Left ventricle myocardium inferior (tissue), 1 donor: Measurements from ENCODE around the gene EPX. TPM values are rescaled to one million over a fixed set of nuclear protein-coding genes. Genes with fewer than 3 reads are reported as not detected.

Experiments used
- DNase-seq: peaks from one replicate; pipeline ENCODE4 v3.0.0-alpha.2; 2020
- H3K27ac ChIP-seq: fragments of 200-600 bp; replicated peaks from 2 replicates; pipeline ENCODE4 v1.8.0; 2021
- H3K27me3 ChIP-seq: fragments of 200-600 bp; 2 replicates; pipeline ENCODE4 v1.8.0; 2021; ENCODE audit warnings: low read depth
- H3K36me3 ChIP-seq: fragments of 200-600 bp; 2 replicates; pipeline ENCODE4 v1.8.0; 2021
- H3K4me1 ChIP-seq: fragments of 200-600 bp; 2 replicates; pipeline ENCODE4 v1.8.0; 2021
- H3K4me3 ChIP-seq: fragments of 200-600 bp; 2 replicates; pipeline ENCODE4 v1.8.0; 2021; ENCODE audit warnings: mild to moderate bottlenecking, moderate library complexity
- H3K9me3 ChIP-seq: fragments of 200-600 bp; replicated peaks from 2 replicates; pipeline ENCODE4 v1.8.0; 2021
- intact Hi-C: fragments of 100-400 bp; cut with micrococcal nuclease; formaldehyde crosslinking; loops from one replicate; pipeline ENCODE4 v1.11.0; 2022
- total RNA-seq: library from RNA; stranded (reverse); fragmentation: NEBNext Ultra II Directional; extraction: Animal tissue kit (Norgen Biotek cat#: 25700); gene quantifications from one replicate; pipeline ENCODE4 v1.2.1, GENCODE V29; 2021
- TF ChIP-seq, protein P1 (sequence below): fragments of 200-600 bp; IDR thresholded peaks from 2 replicates; pipeline ENCODE4 v1.8.0; 2021; ENCODE audit warnings: antibody characterized with exemption, mild to moderate bottlenecking, borderline replicate concordance
- donor health status: DM: no; HTN: yes; CAD: no; lungs with severe emphysema.

EPX gene
- total RNA-seq, 1 donor from 2014 or later: not detected

DNA sequence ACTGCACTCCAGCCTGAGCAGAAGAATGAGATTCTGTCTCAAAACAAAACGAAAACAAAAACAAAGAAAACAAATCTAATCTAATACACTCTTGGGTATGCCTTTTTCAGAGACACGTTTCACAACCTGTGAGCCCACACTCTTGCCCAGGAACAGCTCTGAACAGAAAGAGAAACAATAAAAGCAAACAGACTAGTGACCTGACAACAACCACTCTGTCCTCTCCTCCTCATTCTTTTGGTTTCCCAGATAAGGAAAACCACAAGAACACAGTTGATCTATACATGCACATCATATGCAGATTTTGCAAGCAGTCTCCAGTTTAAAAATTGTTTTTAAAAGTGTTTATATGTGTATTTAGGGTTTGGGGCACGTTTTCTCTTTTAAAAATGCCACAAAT is 25.2 kb downstream of the EPX start:
- DNase-seq: no peak
- H3K27me3 ChIP-seq: peaks cover 8% of the 10 kb centered on the region
- H3K4me3 ChIP-seq: no peak overlapping the region
- no peak overlapping the region for H3K27ac ChIP-seq
- H3K4me1 ChIP-seq: peaks cover 17% of the 10 kb centered on the region
- H3K9me3 ChIP-seq: no peaks in the 10 kb centered on the region
- H3K36me3 ChIP-seq: peaks cover 39% of the 10 kb centered on the region
- TF ChIP-seq, protein P1, sequence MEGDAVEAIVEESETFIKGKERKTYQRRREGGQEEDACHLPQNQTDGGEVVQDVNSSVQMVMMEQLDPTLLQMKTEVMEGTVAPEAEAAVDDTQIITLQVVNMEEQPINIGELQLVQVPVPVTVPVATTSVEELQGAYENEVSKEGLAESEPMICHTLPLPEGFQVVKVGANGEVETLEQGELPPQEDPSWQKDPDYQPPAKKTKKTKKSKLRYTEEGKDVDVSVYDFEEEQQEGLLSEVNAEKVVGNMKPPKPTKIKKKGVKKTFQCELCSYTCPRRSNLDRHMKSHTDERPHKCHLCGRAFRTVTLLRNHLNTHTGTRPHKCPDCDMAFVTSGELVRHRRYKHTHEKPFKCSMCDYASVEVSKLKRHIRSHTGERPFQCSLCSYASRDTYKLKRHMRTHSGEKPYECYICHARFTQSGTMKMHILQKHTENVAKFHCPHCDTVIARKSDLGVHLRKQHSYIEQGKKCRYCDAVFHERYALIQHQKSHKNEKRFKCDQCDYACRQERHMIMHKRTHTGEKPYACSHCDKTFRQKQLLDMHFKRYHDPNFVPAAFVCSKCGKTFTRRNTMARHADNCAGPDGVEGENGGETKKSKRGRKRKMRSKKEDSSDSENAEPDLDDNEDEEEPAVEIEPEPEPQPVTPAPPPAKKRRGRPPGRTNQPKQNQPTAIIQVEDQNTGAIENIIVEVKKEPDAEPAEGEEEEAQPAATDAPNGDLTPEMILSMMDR: no peak
- intact Hi-C loops: no loop called here

GRCh38 chr17:58219007-58219788 is 26.7 kb downstream of the EPX start, which contains the start of gene MKS1:
MKS1 (minus strand) TSS chr17:58219255; CDS start chr17:58219230, 25 bp downstream.
- H3K4me3 ChIP-seq: peak within 1 kb of the TSS; percentile 82
- intact Hi-C loops: no loop called here

DNA sequence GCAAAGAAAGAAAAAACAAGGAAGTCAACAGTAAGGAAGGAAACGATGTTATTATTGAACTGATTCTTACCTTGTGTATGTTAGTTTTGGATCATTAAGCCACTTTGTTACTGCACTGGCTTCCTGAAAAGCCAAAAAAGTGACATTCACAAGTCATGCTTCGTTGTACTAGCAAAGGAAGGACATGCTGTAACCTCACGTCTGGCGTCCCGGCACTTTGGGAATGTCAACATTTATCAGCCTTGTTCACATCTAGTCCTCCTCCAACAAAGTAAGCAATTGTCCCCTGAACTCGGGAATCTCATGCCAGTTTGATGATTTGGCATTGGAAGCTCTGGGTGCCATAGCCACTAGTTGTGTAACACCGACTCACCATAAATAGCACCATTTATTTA is 27.3 kb downstream of the EPX start:
- Histone ChIP-seq H3K27me3 (peaks cover 14% of the 10 kb centered on the region), H3K9me3 (no peaks in the 10 kb centered on the region), H3K27ac (peak overlapping the region; percentile 84), H3K4me3 (peak overlapping the region; percentile 82), H3K4me1 (peaks cover 17% of the 10 kb centered on the region), H3K36me3 (peaks cover 18% of the 10 kb centered on the region)
- no peak for DNase-seq
- intact Hi-C loops: no loop called here
- TF ChIP-seq, protein P1: no peak

More at GRCh38 chr17:58219007-58219788, 26.7 kb downstream of the EPX start, which contains the start of gene MKS1:
- Histone ChIP-seq H3K9me3 (no peaks in the 10 kb centered on the region), H3K4me1 (peaks cover 17% of the 10 kb centered on the region), H3K36me3 (peaks cover 24% of the 10 kb centered on the region), H3K27me3 (peaks cover 14% of the 10 kb centered on the region), H3K27ac (peak within 1 kb of the TSS; percentile 84)
- DNase-seq: peak; percentile 95
- TF ChIP-seq, protein P1: peak; percentile 84

DNA sequence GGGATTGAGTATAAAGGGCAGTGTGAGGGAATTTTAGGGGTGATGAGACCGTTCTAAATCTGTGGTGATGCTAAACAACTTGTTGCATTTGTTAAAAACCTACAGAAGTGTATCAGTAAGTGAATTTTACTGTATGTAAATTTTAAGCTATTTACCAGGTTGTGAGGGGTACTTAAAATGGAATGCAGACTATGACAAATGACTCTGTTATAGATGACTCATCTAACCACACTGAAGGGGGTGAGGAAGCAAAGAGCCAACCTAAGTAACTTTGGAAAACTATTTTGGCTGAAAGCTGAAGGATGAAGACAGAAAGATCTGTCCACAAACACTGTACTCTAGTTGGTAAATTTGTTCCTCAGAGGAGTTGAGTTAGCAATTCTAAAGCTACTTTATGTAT is 31.8 kb downstream of the EPX start:
- TF ChIP-seq, protein P1: no peak
- Histone ChIP-seq H3K27me3 (peaks cover 43% of the 10 kb centered on the region), H3K36me3 (no peaks in the 10 kb centered on the region), H3K4me1 (peaks cover 8% of the 10 kb centered on the region), H3K4me3 (no peak overlapping the region), H3K9me3 (no peaks in the 10 kb centered on the region), H3K27ac (no peak overlapping the region)
- intact Hi-C loops: no loop called here
- DNase-seq: no peak

DNA sequence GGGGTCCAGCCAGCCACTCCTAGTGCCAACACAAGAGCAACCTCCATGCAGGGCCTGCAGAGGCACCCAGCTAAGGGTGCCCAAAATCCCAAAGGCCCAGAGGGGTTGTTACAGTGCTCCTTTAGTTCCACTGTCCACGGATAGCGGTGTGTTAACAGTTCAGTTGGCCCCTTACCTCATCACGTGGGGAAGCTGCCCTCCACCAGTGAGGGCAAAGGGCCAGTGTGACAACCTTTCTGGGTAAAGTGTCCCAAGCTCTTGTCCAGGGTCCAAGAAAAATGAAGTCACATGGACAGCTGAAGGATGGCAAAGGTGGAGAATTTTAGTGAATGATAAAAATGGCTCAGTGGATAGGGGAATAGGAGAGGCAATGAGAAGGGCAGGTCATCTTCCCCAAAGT is 35.2 kb downstream of the EPX start:
- Histone ChIP-seq H3K4me3 (no peak overlapping the region), H3K9me3 (no peaks in the 10 kb centered on the region), H3K27ac (no peak overlapping the region), H3K27me3 (peaks cover 68% of the 10 kb centered on the region), H3K36me3 (no peaks in the 10 kb centered on the region), H3K4me1 (no peaks in the 10 kb centered on the region)
- TF ChIP-seq, protein P1: no peak
- intact Hi-C loops: no loop called here
- DNase-seq: no peak
